Stimulated activated CD8-positive, alpha-beta memory T cell treated with anti-CD3 and anti-CD28 coated beads, Interleukin-2, amount 100 ng/mL, for 48 hours (primary cell): Measurements from ENCODE around the gene HMGN5.

Source experiments
- DNase-seq, 2 donors: peaks; one replicate each; pipeline ENCODE4 v3.0.0-alpha.2; 2020; ENCODE audit warnings: low read depth in 2 of 2

The HMGN5 gene, protein sequence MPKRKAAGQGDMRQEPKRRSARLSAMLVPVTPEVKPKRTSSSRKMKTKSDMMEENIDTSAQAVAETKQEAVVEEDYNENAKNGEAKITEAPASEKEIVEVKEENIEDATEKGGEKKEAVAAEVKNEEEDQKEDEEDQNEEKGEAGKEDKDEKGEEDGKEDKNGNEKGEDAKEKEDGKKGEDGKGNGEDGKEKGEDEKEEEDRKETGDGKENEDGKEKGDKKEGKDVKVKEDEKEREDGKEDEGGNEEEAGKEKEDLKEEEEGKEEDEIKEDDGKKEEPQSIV

DNA sequence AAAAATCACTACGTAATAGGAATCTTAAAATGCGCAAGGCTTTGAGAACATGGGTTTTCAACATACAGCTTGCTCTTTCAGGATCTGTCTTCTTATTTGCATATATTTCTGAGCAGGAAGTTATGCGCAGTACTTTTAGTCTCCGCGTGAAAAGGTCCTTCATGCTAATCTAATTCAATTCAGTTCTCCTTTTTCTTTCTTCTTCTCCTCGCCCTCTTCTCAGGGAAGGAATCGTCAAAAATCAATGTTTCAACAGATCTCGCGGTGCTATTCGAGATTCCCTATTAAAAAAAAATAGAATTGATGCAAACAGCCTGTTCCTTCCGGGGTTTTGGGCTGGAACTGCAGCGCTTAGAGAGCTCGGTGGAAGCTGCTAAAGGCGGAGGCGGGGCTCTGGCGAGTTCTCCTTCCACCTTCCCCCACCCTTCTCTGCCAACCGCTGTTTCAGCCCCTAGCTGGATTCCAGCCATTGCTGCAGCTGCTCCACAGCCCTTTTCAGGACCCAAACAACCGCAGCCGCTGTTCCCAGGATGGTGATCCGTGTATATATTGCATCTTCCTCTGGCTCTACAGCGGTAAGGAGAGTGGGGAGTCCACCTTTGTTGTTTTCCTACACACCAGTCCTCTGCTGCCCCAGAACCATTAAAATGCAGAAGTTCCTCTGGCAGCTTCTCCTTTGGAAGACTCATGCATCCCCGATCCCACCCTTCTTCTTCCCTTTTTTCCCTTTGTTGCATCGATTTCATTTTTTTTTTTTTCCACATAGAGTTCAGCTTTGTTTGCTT is at the start of gene HMGN5, which contains the start of gene SH3BGRL:
Gene HMGN5 (minus strand): TSS at position 243 of the 785 bp plus-strand sequence. CDS start 80,364 bp downstream, outside the sequence.
Gene SH3BGRL (plus strand): TSS at position 432 of the 785 bp plus-strand sequence. CDS start 99 bp downstream, at position 531.
- DNase-seq, result peak; percentile 42 to 46

DNA sequence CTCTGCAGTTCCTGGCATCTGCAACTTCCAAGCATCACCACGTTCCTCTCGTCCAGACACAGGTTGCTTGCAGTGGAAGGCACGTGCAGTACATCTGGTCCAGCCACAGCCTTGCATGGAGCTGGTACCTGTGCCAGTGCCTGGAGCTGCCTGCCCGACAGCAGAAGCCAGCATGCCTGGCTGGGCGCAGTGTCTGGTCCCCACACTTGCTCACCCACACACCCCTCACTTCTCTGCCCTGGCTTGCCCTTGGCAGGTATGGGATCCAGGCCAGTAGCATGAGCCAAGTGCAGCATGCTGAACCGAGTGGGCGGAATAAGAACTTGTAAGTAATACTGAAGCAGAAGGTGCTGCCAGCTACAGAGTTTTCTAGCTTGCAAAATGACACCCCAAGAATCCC is 40.0 kb upstream of the HMGN5 start:
- DNase-seq, result no peak

DNA sequence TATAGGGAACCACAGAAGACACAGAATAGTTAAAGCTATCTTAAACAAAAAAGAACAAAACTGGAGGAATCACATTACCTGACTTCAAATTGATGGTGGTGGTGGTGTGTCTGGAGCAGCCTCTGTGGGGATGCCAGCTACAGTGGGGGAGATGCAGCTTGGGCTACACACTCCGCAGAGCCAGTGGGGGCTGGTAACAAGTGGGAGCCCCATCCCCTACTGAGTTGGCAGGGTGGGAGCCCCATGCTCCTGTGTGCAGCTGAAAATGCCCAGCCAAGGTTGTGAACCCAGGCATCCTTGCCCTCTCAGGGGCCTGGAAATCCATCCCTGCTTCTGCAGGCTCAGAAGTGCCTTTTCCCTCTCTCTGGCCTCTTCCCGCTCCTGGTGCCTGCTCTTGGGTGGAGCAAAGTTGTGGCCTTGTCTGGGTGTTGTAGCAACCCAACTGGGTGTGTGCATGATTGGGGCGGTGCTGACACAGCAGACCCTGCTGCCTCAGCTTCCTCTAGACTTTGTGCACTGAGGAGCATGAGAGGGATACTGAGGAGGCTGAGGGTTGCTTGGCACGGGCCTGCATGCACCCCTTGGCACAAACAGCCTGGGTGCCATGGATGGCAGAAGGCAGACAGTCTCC is 39.1 kb upstream of the HMGN5 start:
- no peak for DNase-seq

DNA sequence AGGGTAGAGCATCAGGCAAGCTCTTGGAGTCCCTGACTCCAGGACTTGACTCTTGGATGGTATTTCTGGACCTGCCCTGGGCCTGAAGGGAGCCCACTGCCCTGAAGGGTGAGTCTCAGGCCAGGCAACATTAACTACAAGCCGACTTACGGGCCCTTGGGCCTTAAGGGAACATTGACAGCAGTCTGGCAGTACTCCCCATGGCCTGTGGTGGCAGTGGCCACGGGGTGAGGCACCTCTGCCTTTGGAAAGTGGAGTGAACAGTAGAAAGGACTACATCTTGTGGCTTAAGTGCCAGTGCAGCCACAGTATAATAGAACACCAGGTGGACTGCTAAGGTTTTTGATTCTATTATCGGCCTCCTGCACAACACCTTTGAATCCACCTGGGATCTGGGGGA is 36.5 kb upstream of the HMGN5 start:
- no peak for DNase-seq

DNA sequence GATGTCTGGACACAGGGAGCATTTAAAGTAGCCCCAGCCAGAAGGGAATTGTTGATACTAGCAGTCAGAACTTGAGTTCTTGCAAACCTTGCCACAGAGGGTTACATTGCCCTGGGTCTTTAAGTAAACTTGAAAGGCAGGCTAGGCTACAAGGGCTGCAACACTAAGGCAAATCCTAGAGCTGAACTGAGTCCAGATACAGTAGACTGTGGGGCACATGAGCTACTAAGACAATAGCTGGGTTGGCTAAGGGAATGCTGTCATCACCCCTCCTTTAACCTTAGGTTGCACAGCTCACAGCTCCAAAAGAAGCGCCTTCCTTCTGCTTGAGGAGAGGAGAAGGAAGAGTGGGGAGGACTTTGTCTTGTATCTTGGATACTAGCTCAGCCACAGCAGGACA is 35.8 kb upstream of the HMGN5 start:
- no peak for DNase-seq

DNA sequence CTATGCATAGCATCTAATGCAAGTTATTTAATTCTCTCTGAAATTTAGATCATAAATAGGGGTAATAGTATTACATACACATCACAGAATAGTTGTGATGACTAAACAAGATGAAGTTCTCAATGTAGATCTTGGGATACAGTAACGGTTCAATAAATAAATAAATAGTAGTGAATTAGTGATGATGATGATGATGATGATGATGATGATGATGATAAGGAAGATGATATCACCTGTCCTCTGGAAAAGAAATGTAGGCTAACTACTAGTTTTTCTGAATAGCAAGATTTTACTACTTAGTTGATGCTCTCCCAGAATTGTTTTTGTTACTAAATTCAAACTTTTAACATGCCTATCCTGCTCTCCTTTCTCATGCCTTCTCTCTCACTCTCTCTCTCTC is 30.5 kb upstream of the HMGN5 start:
- no peak for DNase-seq

DNA sequence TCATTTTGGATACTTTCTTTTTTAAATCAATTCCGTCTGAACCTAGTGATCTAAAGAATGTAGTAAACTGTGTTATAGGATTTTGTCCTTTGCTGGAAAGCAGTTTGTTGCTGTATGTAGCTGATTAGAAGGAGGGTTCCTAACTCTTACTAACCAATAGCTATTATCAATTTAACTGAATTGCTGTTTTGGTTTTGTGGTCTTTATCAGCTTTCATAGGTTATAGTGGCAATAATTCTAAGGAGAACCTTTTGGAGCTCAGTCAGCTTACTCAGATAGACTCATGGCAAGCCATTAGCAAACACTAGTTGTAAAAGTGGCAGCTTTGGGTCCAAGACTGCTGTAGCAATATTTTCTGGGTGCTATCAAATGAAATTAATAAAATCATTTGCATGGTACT is 29.8 kb upstream of the HMGN5 start:
- DNase-seq, result no peak

DNA sequence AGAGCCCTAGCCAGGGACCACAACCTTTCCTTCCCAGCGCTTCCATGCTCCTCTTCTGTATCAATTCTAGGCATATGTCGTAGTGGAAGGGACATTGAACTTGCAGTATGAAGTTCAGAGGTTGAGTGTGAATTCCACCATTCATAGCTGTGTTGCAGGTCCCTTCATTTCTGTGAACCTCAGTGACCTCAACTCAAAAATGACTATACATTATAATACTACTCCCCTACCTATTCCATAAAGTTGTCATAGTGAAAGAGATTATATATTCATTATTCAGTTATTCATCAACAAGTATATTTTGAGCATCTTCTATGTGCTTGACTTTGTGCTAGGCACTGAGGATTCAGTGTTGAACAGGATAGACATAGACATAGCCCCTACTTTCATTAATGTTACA is 28.2 kb upstream of the HMGN5 start:
- no peak for DNase-seq

DNA sequence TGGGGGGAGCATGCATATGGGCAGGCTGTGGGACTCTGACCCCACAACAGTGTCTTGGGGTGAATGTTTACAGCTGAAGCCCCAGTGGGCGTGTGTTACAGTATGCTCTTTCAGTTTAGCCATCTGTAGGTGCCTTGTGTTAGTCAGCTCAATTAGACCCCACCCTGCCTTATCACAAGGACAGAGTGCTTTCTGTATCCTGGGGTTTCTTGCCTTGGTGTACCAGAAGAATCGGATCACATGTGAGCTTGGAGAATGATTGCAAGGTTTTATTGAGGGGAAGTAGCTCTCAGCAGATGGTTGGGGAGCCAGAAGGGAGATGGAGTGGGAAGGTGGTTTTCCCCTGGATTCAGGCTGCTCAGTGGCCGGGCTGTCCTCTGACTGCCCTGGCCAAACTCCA is 27.5 kb upstream of the HMGN5 start:
- DNase-seq, result no peak

DNA sequence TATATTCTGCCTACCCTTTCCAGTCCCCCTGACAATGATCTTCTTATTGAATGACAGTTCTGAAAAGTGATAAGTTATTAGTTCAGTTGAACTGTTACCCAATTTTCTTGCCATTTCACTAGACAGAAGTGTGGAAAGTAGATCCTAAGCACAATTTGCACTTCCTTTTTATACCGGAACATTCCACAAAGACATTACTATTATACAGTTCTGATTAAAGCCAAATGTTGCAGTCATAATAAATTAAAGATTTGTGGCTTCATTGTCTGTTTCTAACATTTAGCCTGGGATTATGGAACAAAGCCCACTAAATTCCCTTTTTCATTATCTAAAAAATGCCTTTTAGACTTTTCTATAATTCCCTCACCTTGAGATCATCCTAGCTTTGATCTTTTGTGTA is 14.0 kb upstream of the HMGN5 start:
- DNase-seq, result no peak

DNA sequence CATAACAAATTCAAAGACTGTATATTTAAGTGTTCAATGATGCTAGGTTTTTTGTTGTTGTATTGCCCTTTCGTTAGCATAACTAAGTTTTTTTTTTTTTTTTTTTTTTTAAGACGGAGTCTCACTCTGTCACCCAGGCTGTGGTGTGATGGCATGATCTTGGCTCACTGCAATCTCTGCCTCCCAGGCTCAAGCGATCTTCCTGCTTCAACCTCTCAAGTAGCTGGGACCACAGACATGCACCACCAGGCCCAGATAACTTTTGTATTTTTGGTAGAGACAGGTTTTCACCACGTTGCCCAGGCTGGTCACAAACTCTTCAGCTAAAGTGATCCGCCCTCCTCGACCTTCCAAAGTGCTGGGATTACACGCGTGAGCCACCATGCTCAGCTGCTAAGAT is 7.2 kb upstream of the HMGN5 start:
- no peak for DNase-seq

DNA sequence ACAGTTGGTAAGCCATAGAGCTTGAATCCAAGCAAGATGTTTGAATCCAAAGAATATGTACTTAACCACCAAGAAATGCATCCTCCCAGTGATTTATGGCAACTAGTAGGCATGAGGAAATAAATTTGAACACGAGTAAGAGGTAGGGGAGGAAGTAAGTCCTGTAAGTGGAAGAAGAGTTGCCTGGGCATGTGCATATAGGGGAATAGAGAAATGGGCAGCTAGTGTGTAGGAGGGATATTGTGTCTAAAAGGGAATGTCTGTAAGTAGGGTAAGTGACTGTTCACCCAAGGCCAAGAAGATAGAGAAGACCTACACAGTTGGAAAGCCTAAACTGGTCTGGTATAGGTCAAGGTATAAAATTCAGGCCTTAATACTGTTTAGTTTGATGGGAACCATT is 4.8 kb upstream of the HMGN5 start:
- no peak for DNase-seq

DNA sequence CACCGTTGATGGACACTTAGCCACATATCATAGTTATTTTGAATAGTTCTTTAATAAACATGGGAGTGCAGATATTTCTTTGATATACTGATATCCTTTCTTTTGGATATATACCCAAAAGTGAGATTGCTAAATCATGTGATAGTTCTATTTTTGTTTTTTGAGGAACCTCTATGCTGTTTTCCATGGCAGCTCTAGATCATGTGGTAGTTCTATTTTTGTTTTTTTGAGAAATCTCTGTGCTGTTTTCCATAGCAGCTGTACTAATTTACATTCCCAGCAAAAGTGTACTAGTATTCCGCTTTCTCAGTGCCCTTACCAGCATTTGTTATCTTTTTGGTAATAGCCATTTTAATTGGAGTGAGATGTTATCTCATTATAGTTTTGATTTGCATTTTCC is 3.8 kb upstream of the HMGN5 start:
- DNase-seq, result no peak

DNA sequence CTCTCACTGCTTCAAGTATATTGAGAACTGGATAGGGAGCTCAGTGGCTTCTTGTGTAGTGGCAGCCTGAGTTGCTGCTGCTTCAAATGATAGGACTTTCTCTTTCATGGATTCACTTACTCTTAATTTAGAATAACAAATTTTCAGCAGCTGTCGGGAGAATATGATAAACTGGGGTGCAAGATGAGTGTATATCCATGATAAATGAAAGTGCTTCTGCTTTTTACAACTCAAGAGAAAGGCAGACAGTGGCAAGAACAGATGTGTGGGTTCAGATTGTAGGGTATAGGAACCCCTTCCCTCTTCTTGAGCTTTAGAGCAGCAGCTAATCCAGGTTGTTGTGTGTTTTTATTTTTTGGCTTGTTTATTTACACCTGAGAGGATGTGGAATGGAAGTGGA is 1.2 kb upstream of the HMGN5 start:
- no peak for DNase-seq

DNA sequence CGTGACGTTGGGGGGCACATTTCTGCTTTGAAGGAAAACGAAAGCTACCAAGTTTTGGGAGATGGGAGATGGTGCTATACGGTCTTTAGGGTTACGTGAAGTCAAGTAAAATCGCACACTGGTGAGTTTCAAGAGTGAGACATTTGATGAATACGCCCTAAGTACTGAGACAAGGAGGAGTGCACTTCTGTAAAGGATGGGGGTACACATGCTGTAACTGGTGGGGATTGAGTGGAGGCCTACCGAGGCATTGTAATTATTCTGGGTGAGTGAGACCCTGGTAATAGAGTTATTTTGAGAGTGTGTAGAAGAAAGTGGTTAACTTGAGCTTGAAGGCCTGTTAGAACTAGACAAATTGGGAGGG is 725 bp upstream of the HMGN5 start:
- no peak for DNase-seq

DNA sequence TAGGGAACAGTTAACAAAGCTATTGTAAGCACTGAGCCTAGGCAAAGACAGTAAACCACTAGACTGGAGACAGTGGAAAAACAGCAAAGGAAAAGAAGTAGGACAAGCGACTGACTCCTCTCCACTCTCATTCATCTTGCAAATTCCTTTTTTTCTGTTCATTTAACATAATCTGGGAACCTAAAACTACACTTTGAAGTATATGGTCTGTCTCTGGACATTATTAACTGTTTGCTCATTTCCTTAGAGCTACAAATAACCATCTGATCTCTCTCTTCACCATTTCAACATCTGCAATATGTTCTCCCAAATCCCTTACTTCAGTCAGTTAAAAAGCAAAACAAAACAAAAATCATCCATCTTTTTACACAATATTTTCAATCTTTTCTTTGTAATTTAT is 642 bp downstream of the HMGN5 start:
- DNase-seq, result no peak

DNA sequence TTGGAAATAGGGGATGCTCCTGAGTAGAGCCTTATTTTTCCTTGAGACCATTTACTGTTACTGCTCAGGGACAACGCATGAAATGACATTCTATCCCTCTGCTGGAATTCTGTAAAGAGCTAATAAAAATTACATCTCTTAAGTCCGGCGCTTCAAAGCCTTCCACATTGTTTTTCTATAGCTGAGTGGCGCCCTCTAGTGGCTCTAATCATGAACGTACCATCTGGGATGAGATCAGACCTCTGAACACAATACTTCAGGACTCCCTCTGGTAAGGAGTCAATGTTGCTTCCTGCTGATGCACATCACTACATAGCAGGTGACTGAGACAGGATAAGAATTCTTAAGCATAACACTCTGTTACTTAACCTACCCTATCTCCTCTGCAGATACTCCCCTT is 6.0 kb downstream of the HMGN5 start:
- peak; percentile 19 to 27 for DNase-seq

DNA sequence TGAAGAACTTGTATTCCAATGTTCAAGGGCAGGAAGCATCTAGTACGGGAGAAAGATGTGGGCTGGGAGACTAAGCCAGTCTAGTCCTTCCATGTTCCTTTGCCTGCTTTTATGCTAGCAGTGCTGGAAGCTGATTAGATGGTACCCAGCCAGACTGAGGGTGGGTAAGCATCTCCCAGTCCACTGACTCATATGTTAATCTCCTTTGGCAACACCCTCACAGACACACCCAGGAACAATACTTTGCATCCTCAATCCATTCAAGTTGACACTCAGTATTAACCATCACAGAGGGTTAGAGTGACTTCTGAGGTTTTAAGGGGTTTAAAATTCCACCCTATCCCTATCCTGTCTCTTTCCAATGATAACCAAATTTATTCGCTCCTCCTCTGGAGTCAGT is 6.5 kb downstream of the HMGN5 start:
- DNase-seq, result no peak

DNA sequence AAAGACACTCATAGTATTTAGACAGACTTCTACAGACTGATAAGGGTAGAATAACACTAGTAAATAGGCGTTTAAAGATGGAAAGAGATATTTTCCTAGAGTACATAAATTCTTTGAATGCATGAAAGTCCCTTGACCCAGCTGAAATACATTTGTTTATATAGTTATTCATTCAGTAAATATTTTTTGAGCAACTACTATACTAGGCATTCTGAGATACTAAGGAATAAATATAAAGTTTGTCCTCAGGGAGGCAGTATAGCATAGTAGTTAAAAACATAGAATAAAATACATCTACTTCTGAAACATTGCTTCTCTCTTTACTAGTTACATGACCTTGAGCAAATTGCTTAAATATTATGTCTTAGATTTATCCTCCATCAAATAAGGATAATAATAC is 27.4 kb downstream of the HMGN5 start:
- DNase-seq, result no peak

DNA sequence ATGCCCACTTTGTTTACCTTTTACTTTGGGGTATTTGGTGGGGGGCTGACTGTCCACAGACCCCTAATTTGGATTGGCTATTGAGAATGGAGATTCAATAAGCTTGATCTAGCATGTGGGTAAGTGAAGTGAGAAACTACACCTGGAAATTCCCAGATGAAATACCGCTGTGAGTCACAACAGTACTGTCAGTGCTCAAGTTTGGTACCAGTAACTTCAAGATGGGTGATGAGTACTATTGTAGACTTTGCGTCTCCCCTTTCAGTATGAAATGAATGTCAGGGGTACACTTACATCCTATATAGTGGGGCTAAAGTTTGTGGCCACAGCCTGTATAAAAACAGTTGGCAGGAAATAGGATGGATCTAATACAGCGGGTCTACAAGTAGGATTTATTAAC is 33.3 kb downstream of the HMGN5 start:
- no peak for DNase-seq

DNA sequence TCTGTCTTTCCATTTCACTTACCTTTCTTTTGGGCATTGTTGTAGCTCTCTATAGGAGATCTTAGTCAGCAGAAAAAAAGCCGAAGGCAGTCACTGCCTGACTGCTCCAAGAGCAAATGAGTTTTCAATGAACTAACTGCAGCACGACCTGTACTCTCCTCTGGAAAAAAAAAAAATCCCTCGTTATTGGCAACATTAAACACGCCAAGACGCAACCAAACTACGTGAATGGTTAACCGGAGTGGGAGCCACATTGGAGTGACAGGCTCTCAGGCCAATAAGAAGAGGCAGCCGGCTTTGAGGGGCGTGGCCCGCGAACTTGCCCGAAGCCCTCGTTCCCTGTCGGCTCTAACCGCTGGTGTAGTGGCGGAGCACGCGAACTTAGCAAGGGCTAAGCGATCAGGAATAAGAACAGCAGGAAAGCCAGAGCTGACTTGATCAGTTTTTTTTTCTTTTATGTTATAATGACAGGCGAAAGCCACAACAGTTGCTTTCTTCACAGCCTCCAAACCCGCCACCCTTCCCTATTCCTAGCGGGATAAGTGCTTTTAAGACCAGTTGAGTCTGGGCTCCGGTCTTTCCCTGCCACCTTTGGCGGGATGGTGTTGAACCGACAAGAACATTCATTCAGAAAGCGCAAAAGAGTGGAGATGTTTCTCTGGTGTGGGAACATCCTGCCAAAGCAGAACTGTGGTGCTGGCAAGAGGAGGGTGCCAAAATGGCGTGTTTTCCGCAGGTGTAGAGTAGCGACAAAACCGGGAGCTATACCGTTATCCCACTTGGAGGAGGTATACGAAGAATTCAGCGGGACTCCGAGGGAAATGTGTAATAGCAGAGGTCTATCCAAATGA is 80.0 kb downstream of the HMGN5 start:
- peak; percentile 64 to 76 for DNase-seq

DNA sequence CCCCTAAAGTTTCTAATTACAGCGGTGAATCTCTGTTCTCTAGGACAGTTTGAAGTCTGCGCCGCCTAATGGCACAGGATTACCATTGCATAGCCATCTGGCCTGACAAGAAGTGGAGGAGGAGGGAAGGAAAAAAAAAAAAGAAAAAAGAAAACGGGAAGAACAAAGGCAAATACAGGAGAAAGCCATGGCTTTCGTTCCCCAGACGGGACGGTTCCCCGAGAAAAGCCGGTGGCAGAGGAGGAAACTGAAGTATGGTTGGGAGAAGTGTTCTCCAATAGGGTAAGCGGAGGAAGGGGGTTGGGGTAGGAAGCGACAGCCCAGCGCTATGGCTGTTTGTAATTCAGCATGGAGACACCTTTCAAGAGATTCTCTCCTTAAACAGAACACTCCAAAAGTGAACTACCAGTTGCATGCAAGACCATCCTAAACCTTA is 80.8 kb downstream of the HMGN5 start:
- DNase-seq, result peak in 1 of 2 donors; percentile 6
